Mesothelial cell of epicardium (in vitro differentiated cells): Measurements from ENCODE around the gene USB1. TPM values are rescaled to one million over a fixed set of nuclear protein-coding genes. Genes with fewer than 3 reads are reported as not detected.

Source experiments
- DNase-seq, 2 experiments: peaks; one replicate each; pipeline ENCODE4 v3.0.0; 2021; ENCODE audit warnings: low spot score in 2 of 2; ENCODE audit not compliant: unreplicated experiment in 2 of 2
- H3K27ac Mint-ChIP-seq: 2 replicates; pipeline ENCODE4 v1.8.0; 2021; ENCODE audit warnings: mixed read lengths
- H3K27me3 Mint-ChIP-seq: 2 replicates; pipeline ENCODE4 v1.8.0; 2021; ENCODE audit warnings: low read depth, mixed read lengths
- H3K36me3 Mint-ChIP-seq: 2 replicates; pipeline ENCODE4 v1.8.0; 2021; ENCODE audit warnings: mixed read lengths
- H3K4me1 Mint-ChIP-seq: 2 replicates; pipeline ENCODE4 v1.8.0; 2021; ENCODE audit warnings: mixed read lengths
- H3K4me3 Mint-ChIP-seq: 2 replicates; pipeline ENCODE4 v1.8.0; 2021; ENCODE audit warnings: mild to moderate bottlenecking, moderate library complexity, mixed read lengths
- H3K9me3 Mint-ChIP-seq: 2 replicates; pipeline ENCODE4 v1.8.0; 2021; ENCODE audit warnings: mixed read lengths
- CTCF ChIP-seq: fragments of 200-600 bp; sonication (generic); IDR thresholded peaks from one replicate; pipeline ENCODE4 v1.5.0; 2021; ENCODE audit warnings: antibody characterized with exemption; ENCODE audit not compliant: unreplicated experiment
- total RNA-seq: library from RNA; stranded (reverse); gene quantifications from 3 replicates; pipeline ENCODE4 v1.2.1, GENCODE V29; 2021

Gene USB1
- total RNA-seq, 1 donor from 2014 or later = 38.3 TPM

GRCh38 chr16:57993438-57993837 is 7.8 kb upstream of the USB1 start:
- Mint-ChIP-seq H3K27ac (no peak overlapping the region), H3K4me3 (no peak overlapping the region)
- no peak for DNase-seq

DNA sequence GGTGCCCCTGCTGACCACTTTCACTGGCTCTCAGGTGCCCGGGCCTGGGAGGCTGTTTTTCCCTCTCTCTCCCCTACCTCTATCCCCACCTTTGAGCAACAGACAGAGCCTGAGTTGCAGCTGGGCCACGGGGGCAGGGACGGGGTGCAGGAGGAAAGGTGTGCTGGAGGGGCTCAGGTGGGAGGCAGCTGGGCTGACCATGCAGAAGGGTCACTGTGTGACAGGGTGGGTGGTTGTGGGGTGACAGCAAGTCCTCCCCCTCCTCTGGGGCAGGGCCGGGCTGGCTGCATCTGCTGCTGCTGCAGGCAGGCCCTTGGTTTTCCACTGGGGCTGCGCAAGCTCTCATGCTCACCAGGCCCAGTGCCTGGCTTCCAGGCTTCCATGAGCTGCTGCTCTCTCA is 7.3 kb upstream of the USB1 start:
- Mint-ChIP-seq H3K36me3 (peaks cover 9% of the 10 kb centered on the region), H3K27ac (no peak overlapping the region), H3K27me3 (no peaks in the 10 kb centered on the region), H3K9me3 (no peaks in the 10 kb centered on the region), H3K4me3 (no peak overlapping the region), H3K4me1 (peaks cover 13% of the 10 kb centered on the region)
- TF ChIP-seq CTCF = no peak
- no peak for DNase-seq

More at GRCh38 chr16:57993438-57993837, 7.8 kb upstream of the USB1 start:
- Mint-ChIP-seq H3K4me1 (peaks cover 10% of the 10 kb centered on the region), H3K27me3 (no peaks in the 10 kb centered on the region), H3K9me3 (no peaks in the 10 kb centered on the region), H3K36me3 (peaks cover 9% of the 10 kb centered on the region)
- no peak for TF ChIP-seq CTCF

GRCh38 chr16:57994361-57994760 is 6.8 kb upstream of the USB1 start:
- Mint-ChIP-seq H3K4me1 (peaks cover 18% of the 10 kb centered on the region), H3K27me3 (no peaks in the 10 kb centered on the region), H3K27ac (no peak overlapping the region), H3K9me3 (no peaks in the 10 kb centered on the region), H3K36me3 (peaks cover 9% of the 10 kb centered on the region), H3K4me3 (no peak overlapping the region)
- DNase-seq = no peak
- no peak for TF ChIP-seq CTCF

DNA sequence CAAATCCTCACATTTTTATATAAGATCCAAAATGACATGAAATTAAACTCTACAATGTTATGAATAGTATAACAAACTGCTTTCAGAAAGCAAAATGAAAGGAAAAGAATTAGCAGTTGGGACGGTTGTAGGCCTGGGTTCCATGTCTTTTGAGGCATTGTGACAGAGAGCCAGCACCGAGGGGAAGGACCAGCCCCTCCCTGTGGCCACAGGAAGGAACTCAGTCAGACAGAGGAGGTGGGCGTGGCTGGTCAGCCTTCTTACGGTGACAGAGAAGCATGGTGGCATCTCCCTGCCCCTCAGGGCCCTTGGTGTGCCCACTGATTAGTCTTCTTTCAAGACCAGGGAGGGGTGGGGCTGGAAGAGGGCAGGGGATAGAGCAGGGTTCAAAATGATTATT is 6.4 kb upstream of the USB1 start:
- no peak for DNase-seq
- no peak overlapping the region for H3K4me3 Mint-ChIP-seq
- H3K36me3 Mint-ChIP-seq = peaks cover 9% of the 10 kb centered on the region
- H3K27me3 Mint-ChIP-seq = no peaks in the 10 kb centered on the region
- no peaks in the 10 kb centered on the region for H3K9me3 Mint-ChIP-seq
- H3K4me1 Mint-ChIP-seq = peaks cover 21% of the 10 kb centered on the region
- no peak for TF ChIP-seq CTCF
- H3K27ac Mint-ChIP-seq = no peak overlapping the region

DNA sequence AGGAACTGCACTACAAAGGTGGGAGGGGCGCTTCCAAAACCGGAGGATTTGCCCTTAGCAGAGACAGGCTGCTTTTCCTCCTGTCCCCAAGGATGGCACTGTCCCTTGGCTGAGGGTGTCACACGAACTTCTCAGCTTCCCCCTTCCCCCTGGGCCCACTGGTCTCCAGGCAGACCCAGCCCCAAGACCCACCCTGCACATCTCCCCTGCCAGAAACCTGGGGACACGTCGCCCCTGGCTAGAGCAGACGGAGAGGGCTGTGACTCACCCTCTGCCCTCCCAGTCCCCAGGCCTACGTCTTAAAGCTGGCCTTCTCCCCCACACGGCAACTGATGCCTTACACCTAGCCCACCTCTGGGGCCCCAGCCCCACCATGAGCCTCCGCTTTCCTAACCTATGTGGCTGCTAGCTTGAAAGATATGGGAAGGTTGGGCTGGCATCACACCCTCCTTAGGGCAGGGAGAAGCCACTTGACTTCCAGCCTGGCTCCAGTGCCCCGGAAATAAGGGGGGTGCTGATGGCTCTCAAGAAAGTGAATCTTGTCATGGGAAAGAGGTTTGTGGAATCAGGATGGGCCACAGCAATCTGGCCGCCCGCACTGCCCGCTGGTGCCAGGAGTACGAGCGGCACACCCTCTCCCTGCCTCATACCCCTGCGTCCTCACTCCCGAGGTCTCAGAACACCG is 5.3 kb upstream of the USB1 start:
- Mint-ChIP-seq H3K36me3 (peaks cover 9% of the 10 kb centered on the region), H3K27me3 (no peaks in the 10 kb centered on the region), H3K4me3 (no peak overlapping the region), H3K27ac (no peak overlapping the region), H3K4me1 (peaks cover 22% of the 10 kb centered on the region), H3K9me3 (no peaks in the 10 kb centered on the region)
- TF ChIP-seq CTCF = no peak
- no peak for DNase-seq
